Measurements from ENCODE around the gene GCLC.
"Not testable (repeated sequence)": the region's sequence is repeated elsewhere in the genome, so short reads cannot be mapped to it uniquely, and the experiment has no call there.

Gene GCLC

DNA sequence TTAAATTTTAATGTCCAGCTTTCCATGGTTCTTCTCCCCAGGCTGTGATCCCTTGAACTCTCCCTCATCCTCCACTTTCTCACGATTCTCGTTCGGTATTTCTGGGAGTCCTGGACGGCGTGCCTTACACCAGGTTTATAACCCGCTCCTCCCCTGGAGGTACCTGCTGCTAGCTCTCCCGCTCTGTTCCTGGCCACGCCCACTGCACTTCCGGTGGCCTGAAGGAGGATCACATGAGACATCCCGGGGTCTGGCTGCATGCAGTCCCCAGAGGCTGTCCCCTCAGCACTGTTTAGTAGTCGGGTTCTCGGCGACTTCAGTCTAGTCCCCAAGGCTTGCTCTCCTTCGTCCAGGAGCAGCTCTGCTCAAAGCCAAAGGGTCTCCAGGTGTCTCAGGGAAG, 28.4 kb upstream of the GCLC start:
- Histone ChIP-seq H3K36me3 (ENCODE audit: low read depth) (no peaks in the 10 kb centered on the region), H3K4me1 (ENCODE audit: insufficient read depth, poor library complexity, severe bottlenecking) (no peaks in the 10 kb centered on the region), H3K27ac (ENCODE audit: poor library complexity, severe bottlenecking) (no peak overlapping the region), H3K9me3 (ENCODE audit: severe bottlenecking) (no peaks in the 10 kb centered on the region), H3K4me3 (ENCODE audit: severe bottlenecking) (no peak overlapping the region), H3K27me3 (ENCODE audit: insufficient read depth, poor library complexity, severe bottlenecking) (no peaks in the 10 kb centered on the region)
- ATAC-seq (ENCODE audit: low read depth), result no peak
- no peak for DNase-seq (ENCODE audit: low spot score)
- TF ChIP-seq, protein P1, sequence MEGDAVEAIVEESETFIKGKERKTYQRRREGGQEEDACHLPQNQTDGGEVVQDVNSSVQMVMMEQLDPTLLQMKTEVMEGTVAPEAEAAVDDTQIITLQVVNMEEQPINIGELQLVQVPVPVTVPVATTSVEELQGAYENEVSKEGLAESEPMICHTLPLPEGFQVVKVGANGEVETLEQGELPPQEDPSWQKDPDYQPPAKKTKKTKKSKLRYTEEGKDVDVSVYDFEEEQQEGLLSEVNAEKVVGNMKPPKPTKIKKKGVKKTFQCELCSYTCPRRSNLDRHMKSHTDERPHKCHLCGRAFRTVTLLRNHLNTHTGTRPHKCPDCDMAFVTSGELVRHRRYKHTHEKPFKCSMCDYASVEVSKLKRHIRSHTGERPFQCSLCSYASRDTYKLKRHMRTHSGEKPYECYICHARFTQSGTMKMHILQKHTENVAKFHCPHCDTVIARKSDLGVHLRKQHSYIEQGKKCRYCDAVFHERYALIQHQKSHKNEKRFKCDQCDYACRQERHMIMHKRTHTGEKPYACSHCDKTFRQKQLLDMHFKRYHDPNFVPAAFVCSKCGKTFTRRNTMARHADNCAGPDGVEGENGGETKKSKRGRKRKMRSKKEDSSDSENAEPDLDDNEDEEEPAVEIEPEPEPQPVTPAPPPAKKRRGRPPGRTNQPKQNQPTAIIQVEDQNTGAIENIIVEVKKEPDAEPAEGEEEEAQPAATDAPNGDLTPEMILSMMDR (IDR thresholded peaks at IDR 0.05; ENCODE audit: poor library complexity, severe bottlenecking), result no peak

DNA sequence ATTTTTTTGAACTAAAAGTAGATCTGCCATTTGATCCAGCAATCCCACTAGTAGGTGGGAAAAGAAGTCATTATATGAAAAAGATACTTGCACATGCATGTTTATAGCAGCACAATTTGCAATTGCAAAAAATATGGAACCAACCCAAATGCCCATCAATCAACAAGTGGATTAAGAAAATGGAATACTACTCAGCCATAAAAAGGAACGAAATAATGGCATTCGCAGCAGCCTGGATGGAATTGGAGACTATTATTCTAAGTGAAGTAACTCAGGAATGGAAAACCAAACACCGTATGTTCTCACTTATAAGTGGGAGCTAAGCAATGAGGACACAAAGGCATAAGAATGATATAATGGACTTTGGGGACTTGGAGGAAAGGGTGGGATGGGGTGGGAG, 27.5 kb upstream of the GCLC start:
- H3K9me3 ChIP-seq (ENCODE audit: severe bottlenecking); H3K27ac ChIP-seq (ENCODE audit: poor library complexity, severe bottlenecking); ATAC-seq (ENCODE audit: low read depth); H3K27me3 ChIP-seq (ENCODE audit: insufficient read depth, poor library complexity, severe bottlenecking); H3K4me1 ChIP-seq (ENCODE audit: insufficient read depth, poor library complexity, severe bottlenecking); H3K36me3 ChIP-seq (ENCODE audit: low read depth); DNase-seq (ENCODE audit: low spot score); H3K4me3 ChIP-seq (ENCODE audit: severe bottlenecking): not testable (repeated sequence)

DNA sequence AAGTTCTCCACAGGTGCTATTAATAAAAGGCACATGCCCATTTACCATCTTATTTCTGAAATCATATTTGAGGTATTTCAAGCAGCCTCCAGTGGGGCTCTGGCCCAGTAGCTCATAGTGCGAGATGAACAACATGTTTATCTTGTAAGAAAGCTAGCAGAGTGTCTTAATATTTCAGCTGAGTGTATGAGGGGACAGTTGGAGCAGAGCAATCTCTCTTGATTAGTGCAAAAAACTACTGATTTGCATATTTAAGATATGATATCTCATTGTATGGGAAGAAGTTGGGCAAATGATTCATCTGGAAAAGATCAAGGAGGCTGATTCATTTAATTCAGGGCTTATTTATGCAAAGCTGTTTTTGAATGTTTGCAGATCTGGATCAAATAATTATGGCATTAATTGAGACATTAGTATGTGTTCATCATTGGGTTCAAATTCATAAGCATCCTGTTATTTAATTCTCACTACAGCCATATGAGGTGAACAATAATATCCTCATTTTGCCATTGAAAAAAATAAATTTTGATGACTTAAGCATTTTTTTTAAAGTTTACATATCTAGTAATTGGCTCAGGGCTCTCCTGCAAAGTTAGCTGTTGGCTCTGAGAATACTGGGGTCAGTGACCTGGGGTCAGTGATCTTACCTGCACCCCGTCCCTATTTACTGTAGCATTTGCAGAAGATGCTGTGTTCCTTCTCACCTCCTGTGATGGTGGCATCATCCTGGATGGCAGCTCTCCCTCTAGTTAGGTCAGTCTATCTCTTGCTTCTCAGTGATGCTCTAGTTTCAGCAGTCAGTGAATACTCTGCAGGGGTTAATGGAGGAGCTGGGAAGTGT, 24.1 kb upstream of the GCLC start:
- TF ChIP-seq, protein P1 (IDR thresholded peaks at IDR 0.05; ENCODE audit: poor library complexity, severe bottlenecking), result no peak
- DNase-seq (ENCODE audit: low spot score), result no peak
- ATAC-seq (ENCODE audit: low read depth), result no peak

DNA sequence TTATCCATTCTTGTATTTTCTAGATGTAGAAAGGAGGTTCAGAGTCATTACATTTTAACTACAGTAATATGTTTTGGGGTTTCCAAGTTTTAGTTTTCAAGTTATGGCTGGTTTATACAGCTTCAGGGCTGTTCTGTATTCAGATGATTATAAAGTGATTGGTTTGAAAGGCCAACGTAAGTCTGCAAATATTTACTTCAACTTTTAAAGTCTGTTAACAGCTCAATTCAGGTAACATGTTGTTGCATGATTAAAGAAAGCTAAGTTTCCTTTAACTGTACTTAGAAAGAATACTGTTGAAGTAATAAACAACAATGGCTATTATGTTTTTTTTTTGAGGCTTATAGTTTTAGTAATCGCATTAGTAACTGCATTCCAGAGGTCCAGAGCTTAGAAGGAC, 22.8 kb upstream of the GCLC start:
- Histone ChIP-seq H3K9me3 (ENCODE audit: severe bottlenecking) (no peaks in the 10 kb centered on the region), H3K27me3 (ENCODE audit: insufficient read depth, poor library complexity, severe bottlenecking) (no peaks in the 10 kb centered on the region), H3K4me1 (ENCODE audit: insufficient read depth, poor library complexity, severe bottlenecking) (no peaks in the 10 kb centered on the region), H3K27ac (ENCODE audit: poor library complexity, severe bottlenecking) (no peak overlapping the region), H3K36me3 (ENCODE audit: low read depth) (no peaks in the 10 kb centered on the region), H3K4me3 (ENCODE audit: severe bottlenecking) (no peak overlapping the region)
- ATAC-seq (ENCODE audit: low read depth) (no peak), DNase-seq (ENCODE audit: low spot score) (no peak)
- TF ChIP-seq, protein P1 (IDR thresholded peaks at IDR 0.05; ENCODE audit: poor library complexity, severe bottlenecking), result no peak

More for the DNA sequence above, 24.1 kb upstream of the GCLC start:
- Histone ChIP-seq H3K4me3 (ENCODE audit: severe bottlenecking) (no peak overlapping the region), H3K27me3 (ENCODE audit: insufficient read depth, poor library complexity, severe bottlenecking) (no peaks in the 10 kb centered on the region), H3K36me3 (ENCODE audit: low read depth) (no peaks in the 10 kb centered on the region), H3K9me3 (ENCODE audit: severe bottlenecking) (no peaks in the 10 kb centered on the region), H3K4me1 (ENCODE audit: insufficient read depth, poor library complexity, severe bottlenecking) (no peaks in the 10 kb centered on the region), H3K27ac (ENCODE audit: poor library complexity, severe bottlenecking) (no peak overlapping the region)

DNA sequence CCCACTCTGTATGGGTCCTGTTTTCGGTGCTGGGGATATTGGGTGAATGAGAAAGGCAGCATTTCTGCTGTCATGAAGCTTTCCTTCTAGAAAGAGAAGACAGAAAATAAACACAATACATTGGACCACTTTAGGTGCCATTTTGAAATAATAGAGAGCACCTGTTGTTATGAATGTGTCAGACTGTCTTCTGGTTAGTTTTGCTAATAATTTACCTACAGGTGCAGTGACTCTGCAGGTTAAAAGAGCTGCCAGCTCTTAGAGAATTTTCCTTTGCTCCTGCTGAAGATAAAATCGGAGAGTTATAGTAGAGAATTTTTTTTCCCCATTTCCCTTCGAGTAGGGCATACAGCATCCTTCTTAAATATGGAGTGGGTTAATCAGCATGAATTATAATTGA, 21.9 kb upstream of the GCLC start:
- no peak for DNase-seq (ENCODE audit: low spot score)

More for the DNA sequence above, 21.9 kb upstream of the GCLC start:
- Histone ChIP-seq H3K36me3 (ENCODE audit: low read depth) (no peaks in the 10 kb centered on the region), H3K4me3 (ENCODE audit: severe bottlenecking) (no peak overlapping the region), H3K4me1 (ENCODE audit: insufficient read depth, poor library complexity, severe bottlenecking) (no peaks in the 10 kb centered on the region), H3K9me3 (ENCODE audit: severe bottlenecking) (peaks cover under 1% of the 10 kb centered on the region), H3K27me3 (ENCODE audit: insufficient read depth, poor library complexity, severe bottlenecking) (no peaks in the 10 kb centered on the region), H3K27ac (ENCODE audit: poor library complexity, severe bottlenecking) (no peak overlapping the region)
- TF ChIP-seq, protein P1 (IDR thresholded peaks at IDR 0.05; ENCODE audit: poor library complexity, severe bottlenecking), result no peak
- ATAC-seq (ENCODE audit: low read depth), result no peak

All from RWPE2 (cell line).